ENCODE results near the gene CCDC170.

Gene CCDC170

DNA sequence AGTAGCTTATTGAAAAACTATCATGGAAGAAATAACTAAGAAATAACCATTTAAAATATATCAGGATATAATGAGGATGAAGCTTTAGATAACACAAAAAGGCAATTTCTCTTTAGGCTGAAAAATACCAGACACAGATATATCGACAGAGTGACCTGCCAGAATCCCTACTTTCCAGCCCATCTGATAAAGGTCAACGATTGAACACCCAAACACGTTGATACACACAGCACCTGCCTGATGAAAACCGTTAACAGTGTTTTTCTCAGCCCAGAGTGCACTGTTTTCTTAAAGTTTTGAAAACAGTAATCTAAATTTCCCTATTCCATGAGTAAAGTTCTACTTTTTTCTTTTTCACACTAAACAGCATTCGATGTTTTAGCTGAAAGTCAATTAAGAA lies 170.6 kb downstream of the CCDC170 start:
- no peaks in the 10 kb centered on the region for H3K4me1 ChIP-seq
- H3K27ac ChIP-seq, result no peak overlapping the region
- no peaks in the 10 kb centered on the region for H3K79me2 ChIP-seq
- no peak overlapping the region for H3K4me2 ChIP-seq (ENCODE audit: low read length)
- no peak overlapping the region for H3K9ac ChIP-seq
- no peaks in the 10 kb centered on the region for H3K36me3 ChIP-seq (ENCODE audit: control insufficient read depth, insufficient read depth, low read length)
- no peaks in the 10 kb centered on the region for H3K27me3 ChIP-seq (ENCODE audit: control insufficient read depth, insufficient read depth, low read length)
- H2AFZ ChIP-seq, result no peak overlapping the region
- no peak overlapping the region for H3K4me3 ChIP-seq (ENCODE audit: low read depth, low read length)
- H3K9me3 ChIP-seq (ENCODE audit: control insufficient read depth, low read length), result no peaks in the 10 kb centered on the region
- TF ChIP-seq, protein P1, sequence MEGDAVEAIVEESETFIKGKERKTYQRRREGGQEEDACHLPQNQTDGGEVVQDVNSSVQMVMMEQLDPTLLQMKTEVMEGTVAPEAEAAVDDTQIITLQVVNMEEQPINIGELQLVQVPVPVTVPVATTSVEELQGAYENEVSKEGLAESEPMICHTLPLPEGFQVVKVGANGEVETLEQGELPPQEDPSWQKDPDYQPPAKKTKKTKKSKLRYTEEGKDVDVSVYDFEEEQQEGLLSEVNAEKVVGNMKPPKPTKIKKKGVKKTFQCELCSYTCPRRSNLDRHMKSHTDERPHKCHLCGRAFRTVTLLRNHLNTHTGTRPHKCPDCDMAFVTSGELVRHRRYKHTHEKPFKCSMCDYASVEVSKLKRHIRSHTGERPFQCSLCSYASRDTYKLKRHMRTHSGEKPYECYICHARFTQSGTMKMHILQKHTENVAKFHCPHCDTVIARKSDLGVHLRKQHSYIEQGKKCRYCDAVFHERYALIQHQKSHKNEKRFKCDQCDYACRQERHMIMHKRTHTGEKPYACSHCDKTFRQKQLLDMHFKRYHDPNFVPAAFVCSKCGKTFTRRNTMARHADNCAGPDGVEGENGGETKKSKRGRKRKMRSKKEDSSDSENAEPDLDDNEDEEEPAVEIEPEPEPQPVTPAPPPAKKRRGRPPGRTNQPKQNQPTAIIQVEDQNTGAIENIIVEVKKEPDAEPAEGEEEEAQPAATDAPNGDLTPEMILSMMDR (IDR thresholded peaks at IDR 0.05), result no peak

DNA sequence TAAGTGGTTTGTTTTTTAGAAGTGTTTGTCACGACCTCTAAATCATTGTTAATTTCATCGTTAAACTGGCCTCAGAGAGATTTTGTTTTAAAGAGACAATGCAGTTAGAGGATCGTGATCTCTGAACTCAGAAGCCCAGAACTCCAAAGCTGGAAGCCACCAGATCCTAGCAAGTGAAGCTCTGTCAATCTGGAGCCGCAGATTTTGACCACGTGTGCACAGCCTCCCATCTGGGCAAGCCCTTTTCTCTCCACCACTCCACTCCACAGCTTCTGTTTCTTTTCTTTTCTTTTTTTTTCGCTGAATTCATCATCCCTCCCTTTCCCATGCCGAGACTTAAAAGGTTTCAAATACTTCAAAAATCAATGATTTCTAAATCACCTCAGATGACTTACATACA lies 171.5 kb downstream of the CCDC170 start:
- Histone ChIP-seq H3K27ac (no peak overlapping the region), H3K4me3 (ENCODE audit: low read depth, low read length) (no peak overlapping the region)
- TF ChIP-seq, protein P1 (IDR thresholded peaks at IDR 0.05), result no peak

DNA sequence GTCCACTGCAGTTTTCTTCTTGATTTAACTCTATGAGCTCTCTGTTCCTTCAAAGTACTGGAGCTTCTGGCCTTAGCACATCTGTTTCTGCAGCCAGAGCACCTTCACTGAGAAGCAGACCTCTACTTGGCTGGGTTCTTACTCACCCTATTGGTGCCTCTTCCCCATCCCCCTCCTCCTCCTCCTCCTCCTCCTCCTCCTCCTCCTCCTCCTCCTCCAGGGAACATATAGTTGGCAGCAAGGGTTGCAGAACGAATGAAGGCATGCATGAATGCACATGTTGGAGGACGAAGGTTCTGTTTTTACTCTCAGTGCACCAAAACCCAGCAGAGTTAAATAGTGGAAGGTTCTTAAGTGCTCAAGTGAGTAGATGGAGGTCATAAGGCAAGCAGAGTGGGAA lies 172.7 kb downstream of the CCDC170 start:
- H3K9me3 ChIP-seq (ENCODE audit: control insufficient read depth, low read length), result no peaks in the 10 kb centered on the region
- H2AFZ ChIP-seq, result no peak overlapping the region
- H3K27ac ChIP-seq, result no peak overlapping the region
- no peaks in the 10 kb centered on the region for H3K36me3 ChIP-seq (ENCODE audit: control insufficient read depth, insufficient read depth, low read length)
- H3K4me2 ChIP-seq (ENCODE audit: low read length), result no peak overlapping the region
- no peak overlapping the region for H3K4me3 ChIP-seq (ENCODE audit: low read depth, low read length)
- H3K4me1 ChIP-seq, result no peaks in the 10 kb centered on the region
- no peaks in the 10 kb centered on the region for H3K79me2 ChIP-seq
- no peaks in the 10 kb centered on the region for H3K27me3 ChIP-seq (ENCODE audit: control insufficient read depth, insufficient read depth, low read length)
- H3K9ac ChIP-seq, result no peak overlapping the region
- TF ChIP-seq, protein P1 (IDR thresholded peaks at IDR 0.05), result no peak

More for the DNA sequence above, 171.5 kb downstream of the CCDC170 start:
- Histone ChIP-seq H2AFZ (no peak overlapping the region), H3K79me2 (no peaks in the 10 kb centered on the region), H3K9me3 (ENCODE audit: control insufficient read depth, low read length) (no peaks in the 10 kb centered on the region), H3K36me3 (ENCODE audit: control insufficient read depth, insufficient read depth, low read length) (no peaks in the 10 kb centered on the region), H3K27me3 (ENCODE audit: control insufficient read depth, insufficient read depth, low read length) (no peaks in the 10 kb centered on the region), H3K4me1 (no peaks in the 10 kb centered on the region), H3K9ac (no peak overlapping the region), H3K4me2 (ENCODE audit: low read length) (no peak overlapping the region)

DNA sequence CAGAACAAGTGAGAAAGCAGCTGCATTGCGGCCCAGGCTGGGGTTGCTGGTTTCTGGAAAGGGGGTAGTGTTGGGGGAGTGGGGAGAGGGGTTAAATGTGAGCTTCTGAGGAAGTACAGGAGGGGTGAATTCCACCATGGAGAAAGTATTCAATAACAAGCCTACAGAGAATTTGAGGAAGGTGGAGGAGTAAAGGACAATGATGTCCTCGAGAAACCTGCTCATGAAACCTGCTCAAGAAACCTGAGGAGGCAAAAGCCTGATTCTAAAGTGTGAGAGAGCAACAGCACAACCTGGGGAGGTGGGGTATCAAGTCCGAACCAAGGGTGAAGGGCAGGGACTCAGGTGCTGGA lies 175.4 kb downstream of the CCDC170 start:
- Histone ChIP-seq H3K79me2 (no peaks in the 10 kb centered on the region), H3K4me2 (ENCODE audit: low read length) (no peak overlapping the region), H3K4me3 (ENCODE audit: low read depth, low read length) (no peak overlapping the region), H3K9ac (no peak overlapping the region), H3K27ac (no peak overlapping the region), H3K9me3 (ENCODE audit: control insufficient read depth, low read length) (no peaks in the 10 kb centered on the region), H3K4me1 (no peaks in the 10 kb centered on the region), H3K36me3 (ENCODE audit: control insufficient read depth, insufficient read depth, low read length) (no peaks in the 10 kb centered on the region), H2AFZ (no peak overlapping the region), H3K27me3 (ENCODE audit: control insufficient read depth, insufficient read depth, low read length) (no peaks in the 10 kb centered on the region)
- TF ChIP-seq, protein P1 (IDR thresholded peaks at IDR 0.05), result no peak

DNA sequence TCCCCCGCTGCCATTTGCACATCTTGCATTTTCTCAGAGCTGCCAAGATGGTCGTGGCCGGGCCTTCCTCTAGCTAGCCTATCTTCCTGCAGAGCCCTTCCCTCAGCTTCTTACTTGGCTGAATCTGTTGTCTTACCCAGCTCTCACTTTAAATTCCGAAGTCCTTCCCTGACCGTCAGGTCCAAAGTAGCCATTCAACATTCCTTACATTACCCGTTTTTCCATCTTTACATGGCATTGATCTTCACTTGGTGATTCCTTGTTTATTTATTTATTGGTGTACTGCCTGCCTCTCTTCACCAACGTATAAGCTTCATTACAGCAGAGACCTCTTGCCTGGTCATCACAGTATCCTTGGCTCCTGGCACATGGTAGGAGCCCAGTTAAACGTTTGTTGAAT lies 176.3 kb downstream of the CCDC170 start:
- Histone ChIP-seq H3K9me3 (ENCODE audit: control insufficient read depth, low read length) (no peaks in the 10 kb centered on the region), H3K36me3 (ENCODE audit: control insufficient read depth, insufficient read depth, low read length) (no peaks in the 10 kb centered on the region), H3K27ac (no peak overlapping the region), H2AFZ (no peak overlapping the region), H3K4me3 (ENCODE audit: low read depth, low read length) (no peak overlapping the region), H3K79me2 (no peaks in the 10 kb centered on the region), H3K27me3 (ENCODE audit: control insufficient read depth, insufficient read depth, low read length) (no peaks in the 10 kb centered on the region), H3K4me1 (no peaks in the 10 kb centered on the region), H3K9ac (no peak overlapping the region), H3K4me2 (ENCODE audit: low read length) (no peak overlapping the region)
- TF ChIP-seq, protein P1 (IDR thresholded peaks at IDR 0.05), result no peak
